ENCODE data around the gene MYO1B.

The MYO1B gene

GRCh38 chr2:191276792-191277465, 31.7 kb downstream of the MYO1B start:
- TF ChIP-seq, protein P1, sequence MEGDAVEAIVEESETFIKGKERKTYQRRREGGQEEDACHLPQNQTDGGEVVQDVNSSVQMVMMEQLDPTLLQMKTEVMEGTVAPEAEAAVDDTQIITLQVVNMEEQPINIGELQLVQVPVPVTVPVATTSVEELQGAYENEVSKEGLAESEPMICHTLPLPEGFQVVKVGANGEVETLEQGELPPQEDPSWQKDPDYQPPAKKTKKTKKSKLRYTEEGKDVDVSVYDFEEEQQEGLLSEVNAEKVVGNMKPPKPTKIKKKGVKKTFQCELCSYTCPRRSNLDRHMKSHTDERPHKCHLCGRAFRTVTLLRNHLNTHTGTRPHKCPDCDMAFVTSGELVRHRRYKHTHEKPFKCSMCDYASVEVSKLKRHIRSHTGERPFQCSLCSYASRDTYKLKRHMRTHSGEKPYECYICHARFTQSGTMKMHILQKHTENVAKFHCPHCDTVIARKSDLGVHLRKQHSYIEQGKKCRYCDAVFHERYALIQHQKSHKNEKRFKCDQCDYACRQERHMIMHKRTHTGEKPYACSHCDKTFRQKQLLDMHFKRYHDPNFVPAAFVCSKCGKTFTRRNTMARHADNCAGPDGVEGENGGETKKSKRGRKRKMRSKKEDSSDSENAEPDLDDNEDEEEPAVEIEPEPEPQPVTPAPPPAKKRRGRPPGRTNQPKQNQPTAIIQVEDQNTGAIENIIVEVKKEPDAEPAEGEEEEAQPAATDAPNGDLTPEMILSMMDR (IDR thresholded peaks at IDR 0.05; ENCODE audit: low read depth, low read length) = no peak
- H3K4me3 ChIP-seq (ENCODE audit: low read depth, low read length) = no peak overlapping the region

DNA sequence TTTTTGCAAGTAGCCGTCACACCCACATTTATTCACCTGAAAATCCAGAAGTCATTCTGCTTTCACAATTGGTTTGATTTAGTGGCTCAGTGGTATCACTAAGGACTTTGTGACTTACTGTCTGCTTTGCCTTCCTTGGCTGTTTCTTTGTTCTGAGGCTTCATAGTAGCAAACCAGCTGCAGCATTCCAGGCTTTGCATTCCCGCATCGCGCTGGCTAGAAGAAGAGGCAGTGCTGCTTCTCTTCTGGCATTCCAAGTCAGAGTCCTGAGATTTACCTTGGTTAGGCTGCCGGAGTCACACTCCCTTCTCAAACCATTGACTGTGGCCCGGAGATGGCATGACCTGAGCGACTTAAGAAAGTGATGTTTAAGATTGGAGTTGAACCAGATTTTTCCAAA, 35.1 kb downstream of the MYO1B start:
- no peak overlapping the region for H3K4me3 ChIP-seq (ENCODE audit: low read depth, low read length)
- TF ChIP-seq, protein P1 (IDR thresholded peaks at IDR 0.05; ENCODE audit: low read depth, low read length) = no peak

GRCh38 chr2:191280834-191281756, 35.9 kb downstream of the MYO1B start:
- TF ChIP-seq, protein P1 (IDR thresholded peaks at IDR 0.05; ENCODE audit: low read depth, low read length) = no peak
- no peak overlapping the region for H3K4me3 ChIP-seq (ENCODE audit: low read depth, low read length)

DNA sequence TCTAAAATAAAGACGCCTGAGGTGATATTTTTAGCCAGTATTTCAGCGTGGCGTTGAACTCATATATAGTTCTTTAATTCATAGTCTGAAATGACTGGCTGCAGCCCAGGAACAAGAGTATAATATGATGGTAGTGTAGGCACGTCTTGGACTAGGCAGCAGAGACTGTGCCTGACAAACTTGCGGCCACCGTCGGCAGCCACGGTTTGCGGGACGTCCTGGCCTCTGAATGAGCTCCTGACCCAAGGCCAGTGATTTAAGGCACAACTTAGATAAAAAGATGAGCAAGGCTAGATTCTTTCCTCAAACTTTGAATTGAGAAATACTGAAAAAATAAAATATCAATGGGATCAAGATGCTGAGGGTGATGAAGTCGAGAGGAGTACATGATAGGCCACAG, 40.0 kb downstream of the MYO1B start:
- TF ChIP-seq, protein P1 (IDR thresholded peaks at IDR 0.05; ENCODE audit: low read depth, low read length) = no peak
- H3K4me3 ChIP-seq (ENCODE audit: low read depth, low read length) = no peak overlapping the region

GRCh38 chr2:191287820-191288219, 42.6 kb downstream of the MYO1B start:
- H3K4me3 ChIP-seq (ENCODE audit: low read depth, low read length) = no peak overlapping the region
- TF ChIP-seq, protein P1 (IDR thresholded peaks at IDR 0.05; ENCODE audit: low read depth, low read length) = no peak

GRCh38 chr2:191289049-191289448, 43.8 kb downstream of the MYO1B start:
- TF ChIP-seq, protein P1 (IDR thresholded peaks at IDR 0.05; ENCODE audit: low read depth, low read length) = no peak
- no peak overlapping the region for H3K4me3 ChIP-seq (ENCODE audit: low read depth, low read length)

DNA sequence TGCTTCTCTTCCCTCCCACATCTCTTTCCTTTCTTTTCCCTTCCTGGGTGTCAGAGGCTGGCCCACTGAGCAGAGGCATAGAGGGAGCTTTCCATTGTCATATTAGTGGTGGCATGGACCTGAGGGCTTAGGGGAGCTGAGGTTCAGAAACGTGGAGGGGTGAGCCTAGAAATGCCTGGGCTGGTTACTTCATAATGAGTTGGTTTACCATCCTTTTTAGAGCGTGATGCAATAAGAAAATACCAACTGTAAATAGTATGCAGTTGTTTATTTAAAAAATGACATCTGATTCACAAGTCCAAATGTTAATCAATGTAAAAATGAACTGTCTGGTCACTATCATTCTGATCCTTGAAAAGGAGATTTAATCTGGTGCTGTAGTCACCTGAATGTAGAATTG, 46.3 kb downstream of the MYO1B start:
- TF ChIP-seq, protein P1 (IDR thresholded peaks at IDR 0.05; ENCODE audit: low read depth, low read length) = no peak

More for the DNA sequence above, 46.3 kb downstream of the MYO1B start:
- no peak overlapping the region for H3K4me3 ChIP-seq (ENCODE audit: low read depth, low read length)
